Cardiac muscle cell (in vitro differentiated cells and primary cell): ENCODE results near the gene SH3BP2. TPM values are rescaled to one million over a fixed set of nuclear protein-coding genes. Genes with fewer than 3 reads are reported as not detected.

Experiments used
- polyA plus RNA-seq: library from polyadenylated mRNA; unstranded; fragments of >200 nt; fragmentation: Nextera tagmentation; extraction: Ambion mirVana; gene quantifications from 2 replicates; pipeline ENCODE4 v1.2.1, GENCODE V29; 2016
- total RNA-seq: library from RNA; depleted of rRNA; stranded (reverse); fragments of >200 nt; gene quantifications from 2 replicates; pipeline ENCODE4 v1.2.3, GENCODE V29; 2016

The SH3BP2 gene
- total and polyA plus RNA-seq, 2 experiments from 2014 or later = 8.5 to 31.7 TPM

Other genes starting within 250 kb of the SH3BP2 start
- 41.7 and 58.5 TPM in 2 replicates for gene TNIP2, start 36.7 kb upstream of the SH3BP2 start, total RNA-seq
- gene TNIP2, start 36.7 kb upstream of the SH3BP2 start, polyA plus RNA-seq = 32.7 and 48.3 TPM in 2 replicates
- 219 and 230 TPM in 2 replicates for gene ADD1, start 50.8 kb downstream of the SH3BP2 start, total RNA-seq
- gene ADD1, start 50.8 kb downstream of the SH3BP2 start, polyA plus RNA-seq = 274 and 297 TPM in 2 replicates
- 14.4 and 19.8 TPM in 2 replicates for gene NOP14, start 170.3 kb downstream of the SH3BP2 start, total RNA-seq
- gene NOP14, start 170.3 kb downstream of the SH3BP2 start, polyA plus RNA-seq = 15.0 and 17.6 TPM in 2 replicates
- 9.4 and 12.8 TPM in 2 replicates for gene GRK4, start 170.5 kb downstream of the SH3BP2 start, total RNA-seq
- gene GRK4, start 170.5 kb downstream of the SH3BP2 start, polyA plus RNA-seq = 10.0 and 11.1 TPM in 2 replicates